SK-N-SH (cell line): ENCODE data around the gene FCER2. TPM values are rescaled to one million over a fixed set of nuclear protein-coding genes. Genes with fewer than 3 reads are reported as not detected.

ENCODE experiments used
- CTCF ChIA-PET: fragments of 300-600, 350-600 bp; formaldehyde crosslinking; extraction: SDS; loops from one replicate; lab custom pipeline; 2021; lab: Yijun Ruan, JAX
- POLR2A ChIA-PET: fragments of 350-600 bp; sonication (Branson Sonifier 250); formaldehyde crosslinking; extraction: SDS; loops from one replicate; lab custom pipeline; 2020; ENCODE audit warnings: antibody characterized with exemption, inconsistent platforms; lab: Yijun Ruan, JAX
- DNase-seq: peaks from one replicate; pipeline ENCODE4 v3.0.0; 2012
- H2AFZ ChIP-seq: fragments of 200-600 bp; sonication (generic); 2 replicates; pipeline ENCODE4 v1.8.1; 2016; ENCODE audit warnings: antibody characterized with exemption, mild to moderate bottlenecking, low read depth
- H3F3A ChIP-seq: fragments of 200-600 bp; sonication (generic); replicated peaks from 2 replicates; pipeline ENCODE3; 2016; ENCODE audit warnings: antibody characterized with exemption, mild to moderate bottlenecking; ENCODE audit not compliant: insufficient read depth
- H3K27ac ChIP-seq, 2 experiments: fragments of 200-500 bp in 1 of 2; fragments of 200-600 bp in 1 of 2; sonication (Bioruptor generic) in 1 of 2; sonication (generic), shearing (Covaris generic) in 1 of 2; 2 replicates each; pipeline versions ENCODE4 v1.5.1 to v1.6.1; 2014 to 2016; ENCODE audit warnings: low read depth in 2 of 2, inconsistent platforms in 1 of 2, low read length in 1 of 2, mild to moderate bottlenecking in 1 of 2, mixed read lengths in 1 of 2
- H3K27me3 ChIP-seq: fragments of 200-600 bp; sonication (generic), shearing (Covaris generic); 2 replicates; pipeline ENCODE4 v1.6.1; 2016; ENCODE audit warnings: mixed run types; ENCODE audit not compliant: insufficient read depth
- H3K36me3 ChIP-seq, 2 experiments: fragments of 200-500 bp in 1 of 2; fragments of 200-600 bp in 1 of 2; sonication (Bioruptor generic) in 1 of 2; sonication (generic) in 1 of 2; replicated peaks in 1 of 2; 2 replicates each; pipeline versions ENCODE3 to v1.5.1; 2014 to 2016; ENCODE audit warnings: low read length in 1 of 2, mild to moderate bottlenecking in 1 of 2; ENCODE audit not compliant: insufficient read depth in 2 of 2, control insufficient read depth in 1 of 2
- H3K4me1 ChIP-seq, 2 experiments: fragments of 200-500 bp in 1 of 2; fragments of 200-600 bp in 1 of 2; sonication (Bioruptor generic) in 1 of 2; sonication (generic), shearing (Covaris generic) in 1 of 2; 2 replicates each; pipeline versions ENCODE4 v1.5.1 to v1.6.1; 2014 to 2016; ENCODE audit warnings: low read depth in 1 of 2, low read length in 1 of 2, mixed run types in 1 of 2; ENCODE audit not compliant: insufficient read depth in 2 of 2, control insufficient read depth in 1 of 2
- H3K4me2 ChIP-seq: fragments of 200-600 bp; sonication (generic), shearing (Covaris generic); 2 replicates; pipeline ENCODE4 v1.6.1; 2017; ENCODE audit warnings: mixed run types
- H3K4me3 ChIP-seq, 2 experiments: fragments of 200-500 bp in 1 of 2; fragments of 200-600 bp in 1 of 2; sonication (Bioruptor generic) in 1 of 2; sonication (generic), shearing (Covaris generic) in 1 of 2; 2 replicates each; pipeline versions ENCODE4 v1.5.1 to v1.8.1; 2014 to 2016; ENCODE audit warnings: low read depth in 2 of 2, inconsistent platforms in 1 of 2, low read length in 1 of 2, mild to moderate bottlenecking in 1 of 2, mixed read lengths in 1 of 2, moderate library complexity in 1 of 2
- H3K79me2 ChIP-seq: fragments of 200-600 bp; sonication (generic); 2 replicates; pipeline ENCODE4 v1.8.1; 2017; ENCODE audit warnings: mild to moderate bottlenecking; ENCODE audit not compliant: insufficient read depth
- H3K9ac ChIP-seq: fragments of 200-600 bp; sonication (generic); 2 replicates; pipeline ENCODE4 v1.6.1; 2017; ENCODE audit warnings: mixed run types
- H3K9me2 ChIP-seq: fragments of 200-600 bp; sonication (generic); 2 replicates; pipeline ENCODE4 v1.6.1; 2017; ENCODE audit warnings: mixed run types
- H3K9me3 ChIP-seq: fragments of 200-600 bp; sonication (generic); 2 replicates; pipeline ENCODE4 v1.6.1; 2017; ENCODE audit warnings: mixed run types, mild to moderate bottlenecking, moderate library complexity
- H4K20me1 ChIP-seq: fragments of 200-600 bp; sonication (generic); 2 replicates; pipeline ENCODE4 v1.6.1; 2017; ENCODE audit warnings: mild to moderate bottlenecking, mixed run types; ENCODE audit not compliant: insufficient read depth
- EP300 ChIP-seq, 2 experiments: IDR thresholded peaks; 2 replicates each; pipeline versions ENCODE4 v1.4.0 to v1.6.1; 2012; ENCODE audit warnings: borderline replicate concordance in 1 of 2, low read depth in 1 of 2, low read length in 1 of 2
- FOXJ3 ChIP-seq: sonication (generic); formaldehyde crosslinking; IDR thresholded peaks from 2 replicates; pipeline ENCODE4 v1.5.1; 2020; ENCODE audit warnings: mild to moderate bottlenecking, missing genetic modification reagents
- JUND ChIP-seq: IDR thresholded peaks from 2 replicates; pipeline ENCODE4 v1.4.0; 2012
- MXI1 ChIP-seq: IDR thresholded peaks from 2 replicates; pipeline ENCODE4 v1.6.1; 2012; ENCODE audit warnings: mild to moderate bottlenecking, low read depth, low read length, improper control_type of control experiment
- NRF1 ChIP-seq: IDR thresholded peaks from 2 replicates; pipeline ENCODE4 v1.6.1; 2012; ENCODE audit warnings: low read depth, mild to moderate bottlenecking, low read length
- RFX5 ChIP-seq: IDR thresholded peaks from 2 replicates; pipeline ENCODE4 v1.6.1; 2012; ENCODE audit warnings: mild to moderate bottlenecking, improper control_type of control experiment, low read length
- TCF12 ChIP-seq: IDR thresholded peaks from 2 replicates; pipeline ENCODE4 v1.4.0; 2012
- WGBS: methylation state at CpG from one replicate; pipeline ENCODE4 v1.1.6; 2017; ENCODE audit warnings: low lambda C conversion rate; 5-methylcytosine and 5-hydroxymethylcytosine counted together
- polyA plus RNA-seq, 3 experiments: library from polyadenylated mRNA; depleted of rRNA; stranded (reverse); fragments of >200 nt; gene quantifications; 2 replicates each; pipeline ENCODE4 v1.2.3, GENCODE V29; 2012
- TF ChIP-seq, protein P1 (sequence below): fragments of 150-350 bp; IDR thresholded peaks from 2 replicates; pipeline ENCODE4 v1.6.1; 2016; ENCODE audit warnings: mild to moderate bottlenecking, low read depth, low read length
- TF ChIP-seq, protein P2 (sequence below): fragments of 200-600 bp; sonication (generic); IDR thresholded peaks from 2 replicates; pipeline ENCODE4 v1.6.1; 2017; ENCODE audit warnings: antibody characterized with exemption, mild to moderate bottlenecking, moderate library complexity
- TF ChIP-seq, protein P3 (sequence below): IDR thresholded peaks from 2 replicates; pipeline ENCODE4 v1.4.0; 2012; ENCODE audit warnings: low read depth, borderline replicate concordance
- TF ChIP-seq, protein P4 (sequence below): IDR thresholded peaks from 2 replicates; pipeline ENCODE4 v1.6.1; 2012; ENCODE audit warnings: mild to moderate bottlenecking, low read depth, low read length, moderate library complexity
- TF ChIP-seq, protein P5 (sequence below): IDR thresholded peaks from 2 replicates; pipeline ENCODE4 v1.4.0; 2012; ENCODE audit warnings: low read depth, borderline replicate concordance
- TF ChIP-seq, protein P6 (sequence below): fragments of 150-350 bp; IDR thresholded peaks from 2 replicates; pipeline ENCODE4 v1.6.1; 2017; ENCODE audit warnings: antibody characterized with exemption, low read length, low read depth, borderline replicate concordance

Gene FCER2
- polyA plus RNA-seq, 1 of the 3 experiments (the other 2 are of a cell fraction), result not detected

DNA sequence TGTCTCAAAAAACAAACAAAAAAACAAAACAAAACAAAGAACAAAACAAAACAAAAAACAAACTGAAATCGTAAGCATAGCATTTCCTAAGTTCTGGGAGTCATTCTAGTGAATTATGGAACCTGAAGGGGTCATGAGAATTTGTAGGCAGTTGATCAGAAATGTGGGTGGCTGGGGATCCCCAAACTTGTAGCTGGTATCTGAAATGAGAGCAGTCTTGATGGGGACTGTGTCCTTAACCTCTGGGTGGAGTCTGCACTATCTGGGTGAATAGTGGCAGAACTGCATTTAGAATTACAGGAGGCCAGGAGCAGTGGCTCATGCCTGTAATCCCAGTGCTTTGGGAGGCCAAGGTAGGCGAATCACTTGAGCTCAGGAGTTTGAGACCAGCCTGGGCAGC, 23.9 kb upstream of the FCER2 start (continued):
- TF ChIP-seq, protein P1, sequence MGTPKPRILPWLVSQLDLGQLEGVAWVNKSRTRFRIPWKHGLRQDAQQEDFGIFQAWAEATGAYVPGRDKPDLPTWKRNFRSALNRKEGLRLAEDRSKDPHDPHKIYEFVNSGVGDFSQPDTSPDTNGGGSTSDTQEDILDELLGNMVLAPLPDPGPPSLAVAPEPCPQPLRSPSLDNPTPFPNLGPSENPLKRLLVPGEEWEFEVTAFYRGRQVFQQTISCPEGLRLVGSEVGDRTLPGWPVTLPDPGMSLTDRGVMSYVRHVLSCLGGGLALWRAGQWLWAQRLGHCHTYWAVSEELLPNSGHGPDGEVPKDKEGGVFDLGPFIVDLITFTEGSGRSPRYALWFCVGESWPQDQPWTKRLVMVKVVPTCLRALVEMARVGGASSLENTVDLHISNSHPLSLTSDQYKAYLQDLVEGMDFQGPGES, result no peak
- TF ChIP-seq, protein P2, sequence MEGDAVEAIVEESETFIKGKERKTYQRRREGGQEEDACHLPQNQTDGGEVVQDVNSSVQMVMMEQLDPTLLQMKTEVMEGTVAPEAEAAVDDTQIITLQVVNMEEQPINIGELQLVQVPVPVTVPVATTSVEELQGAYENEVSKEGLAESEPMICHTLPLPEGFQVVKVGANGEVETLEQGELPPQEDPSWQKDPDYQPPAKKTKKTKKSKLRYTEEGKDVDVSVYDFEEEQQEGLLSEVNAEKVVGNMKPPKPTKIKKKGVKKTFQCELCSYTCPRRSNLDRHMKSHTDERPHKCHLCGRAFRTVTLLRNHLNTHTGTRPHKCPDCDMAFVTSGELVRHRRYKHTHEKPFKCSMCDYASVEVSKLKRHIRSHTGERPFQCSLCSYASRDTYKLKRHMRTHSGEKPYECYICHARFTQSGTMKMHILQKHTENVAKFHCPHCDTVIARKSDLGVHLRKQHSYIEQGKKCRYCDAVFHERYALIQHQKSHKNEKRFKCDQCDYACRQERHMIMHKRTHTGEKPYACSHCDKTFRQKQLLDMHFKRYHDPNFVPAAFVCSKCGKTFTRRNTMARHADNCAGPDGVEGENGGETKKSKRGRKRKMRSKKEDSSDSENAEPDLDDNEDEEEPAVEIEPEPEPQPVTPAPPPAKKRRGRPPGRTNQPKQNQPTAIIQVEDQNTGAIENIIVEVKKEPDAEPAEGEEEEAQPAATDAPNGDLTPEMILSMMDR, result no peak
- TF ChIP-seq EP300 (IDR thresholded peaks at IDR 0.05; ENCODE audit: borderline replicate concordance in 1 of 2, low read depth in 1 of 2, low read length in 1 of 2) (no peak), NRF1 (no peak)

DNA sequence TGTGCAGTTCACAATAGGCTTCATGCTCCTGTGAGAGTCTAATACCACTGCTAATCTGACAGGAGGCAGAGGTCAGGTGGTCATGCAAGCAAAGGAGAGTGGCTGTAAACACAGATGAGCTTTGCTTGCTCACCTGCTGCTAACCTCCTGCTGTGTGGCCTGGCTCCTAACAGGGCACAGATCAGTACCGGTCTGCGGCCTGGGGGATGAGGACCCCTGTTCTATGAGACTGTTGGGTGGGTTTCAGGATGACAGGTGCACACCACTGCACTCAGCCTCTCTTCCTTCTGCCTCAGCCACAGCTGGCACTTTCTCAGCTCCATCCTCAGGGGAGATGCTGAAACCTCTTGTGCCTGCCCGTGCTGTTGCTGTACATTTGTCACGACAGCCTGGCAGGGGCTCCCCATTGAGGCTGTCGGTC, 20.3 kb upstream of the FCER2 start:
- Histone ChIP-seq H3K27me3 (peaks cover 77% of the 10 kb centered on the region), H3K4me3 (no peak overlapping the region), H3K9me2 (no peaks in the 10 kb centered on the region), H3K27ac (no peak overlapping the region), H3K4me2 (no peak overlapping the region), H3K9me3 (no peaks in the 10 kb centered on the region), H2AFZ (no peak overlapping the region), H4K20me1 (no peaks in the 10 kb centered on the region), H3K36me3 (no peaks in the 10 kb centered on the region), H3K4me1 (no peaks in the 10 kb centered on the region), H3K79me2 (no peaks in the 10 kb centered on the region), H3F3A (no peaks in the 10 kb centered on the region), H3K9ac (no peak overlapping the region)
- WGBS, result 17% methylated on average over 5 of the region's 5 CpGs
- ChIA-PET CTCF (no interaction called here), POLR2A (no interaction called here)
- no peak for TF ChIP-seq RFX5
- no peak for TF ChIP-seq NRF1
- TF ChIP-seq JUND, result no peak
- no peak for TF ChIP-seq FOXJ3
- DNase-seq, result no peak

DNA sequence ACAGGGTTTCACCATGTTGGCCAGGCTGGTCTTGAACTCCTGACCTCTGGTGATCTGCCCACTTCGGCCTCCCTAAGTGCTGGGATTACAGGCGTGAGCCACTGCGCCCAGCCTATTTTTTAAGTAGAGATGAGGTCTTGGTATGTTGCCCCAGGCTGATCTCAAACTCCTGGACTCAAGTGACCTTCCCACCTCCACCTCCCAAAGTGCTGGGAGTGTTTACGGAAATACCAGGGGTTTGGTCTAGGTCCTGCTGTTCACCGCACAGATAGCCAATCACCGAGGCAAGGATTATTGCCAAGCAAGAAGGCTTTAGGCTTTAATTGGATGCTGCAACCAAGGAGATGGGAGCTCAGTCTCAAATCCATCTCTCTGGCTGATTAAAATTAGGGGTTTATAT, 18.4 kb upstream of the FCER2 start:
- H3K79me2 ChIP-seq, result no peaks in the 10 kb centered on the region
- H3K9me2 ChIP-seq, result no peaks in the 10 kb centered on the region
- H2AFZ ChIP-seq, result no peak overlapping the region
- POLR2A ChIA-PET, result no interaction called here
- CTCF ChIA-PET, result interaction anchor here (0.7 kb wide), 1 partner anchor 152 kb away, joined by 3 read pairs; no protein-coding TSS in a partner anchor
- no peak for DNase-seq
- 36% methylated on average over 6 of the region's 6 CpGs for WGBS
- H3K4me3 ChIP-seq, result no peak overlapping the region
- H3K27ac ChIP-seq, result no peak overlapping the region
- H3K4me1 ChIP-seq, result no peaks in the 10 kb centered on the region
- no peak overlapping the region for H3K9ac ChIP-seq
- no peaks in the 10 kb centered on the region for H3K9me3 ChIP-seq
- no peaks in the 10 kb centered on the region for H3K36me3 ChIP-seq
- H3K27me3 ChIP-seq, result peaks cover 65% of the 10 kb centered on the region
- no peaks in the 10 kb centered on the region for H4K20me1 ChIP-seq
- no peaks in the 10 kb centered on the region for H3F3A ChIP-seq
- H3K4me2 ChIP-seq, result no peak overlapping the region
- TF ChIP-seq MXI1 (no peak), TCF12 (no peak)
- TF ChIP-seq, protein P3, sequence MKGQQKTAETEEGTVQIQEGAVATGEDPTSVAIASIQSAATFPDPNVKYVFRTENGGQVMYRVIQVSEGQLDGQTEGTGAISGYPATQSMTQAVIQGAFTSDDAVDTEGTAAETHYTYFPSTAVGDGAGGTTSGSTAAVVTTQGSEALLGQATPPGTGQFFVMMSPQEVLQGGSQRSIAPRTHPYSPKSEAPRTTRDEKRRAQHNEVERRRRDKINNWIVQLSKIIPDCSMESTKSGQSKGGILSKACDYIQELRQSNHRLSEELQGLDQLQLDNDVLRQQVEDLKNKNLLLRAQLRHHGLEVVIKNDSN, result no peak
- TF ChIP-seq, protein P1, result no peak
- TF ChIP-seq, protein P4, sequence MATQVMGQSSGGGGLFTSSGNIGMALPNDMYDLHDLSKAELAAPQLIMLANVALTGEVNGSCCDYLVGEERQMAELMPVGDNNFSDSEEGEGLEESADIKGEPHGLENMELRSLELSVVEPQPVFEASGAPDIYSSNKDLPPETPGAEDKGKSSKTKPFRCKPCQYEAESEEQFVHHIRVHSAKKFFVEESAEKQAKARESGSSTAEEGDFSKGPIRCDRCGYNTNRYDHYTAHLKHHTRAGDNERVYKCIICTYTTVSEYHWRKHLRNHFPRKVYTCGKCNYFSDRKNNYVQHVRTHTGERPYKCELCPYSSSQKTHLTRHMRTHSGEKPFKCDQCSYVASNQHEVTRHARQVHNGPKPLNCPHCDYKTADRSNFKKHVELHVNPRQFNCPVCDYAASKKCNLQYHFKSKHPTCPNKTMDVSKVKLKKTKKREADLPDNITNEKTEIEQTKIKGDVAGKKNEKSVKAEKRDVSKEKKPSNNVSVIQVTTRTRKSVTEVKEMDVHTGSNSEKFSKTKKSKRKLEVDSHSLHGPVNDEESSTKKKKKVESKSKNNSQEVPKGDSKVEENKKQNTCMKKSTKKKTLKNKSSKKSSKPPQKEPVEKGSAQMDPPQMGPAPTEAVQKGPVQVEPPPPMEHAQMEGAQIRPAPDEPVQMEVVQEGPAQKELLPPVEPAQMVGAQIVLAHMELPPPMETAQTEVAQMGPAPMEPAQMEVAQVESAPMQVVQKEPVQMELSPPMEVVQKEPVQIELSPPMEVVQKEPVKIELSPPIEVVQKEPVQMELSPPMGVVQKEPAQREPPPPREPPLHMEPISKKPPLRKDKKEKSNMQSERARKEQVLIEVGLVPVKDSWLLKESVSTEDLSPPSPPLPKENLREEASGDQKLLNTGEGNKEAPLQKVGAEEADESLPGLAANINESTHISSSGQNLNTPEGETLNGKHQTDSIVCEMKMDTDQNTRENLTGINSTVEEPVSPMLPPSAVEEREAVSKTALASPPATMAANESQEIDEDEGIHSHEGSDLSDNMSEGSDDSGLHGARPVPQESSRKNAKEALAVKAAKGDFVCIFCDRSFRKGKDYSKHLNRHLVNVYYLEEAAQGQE, result no peak
- TF ChIP-seq, protein P5, sequence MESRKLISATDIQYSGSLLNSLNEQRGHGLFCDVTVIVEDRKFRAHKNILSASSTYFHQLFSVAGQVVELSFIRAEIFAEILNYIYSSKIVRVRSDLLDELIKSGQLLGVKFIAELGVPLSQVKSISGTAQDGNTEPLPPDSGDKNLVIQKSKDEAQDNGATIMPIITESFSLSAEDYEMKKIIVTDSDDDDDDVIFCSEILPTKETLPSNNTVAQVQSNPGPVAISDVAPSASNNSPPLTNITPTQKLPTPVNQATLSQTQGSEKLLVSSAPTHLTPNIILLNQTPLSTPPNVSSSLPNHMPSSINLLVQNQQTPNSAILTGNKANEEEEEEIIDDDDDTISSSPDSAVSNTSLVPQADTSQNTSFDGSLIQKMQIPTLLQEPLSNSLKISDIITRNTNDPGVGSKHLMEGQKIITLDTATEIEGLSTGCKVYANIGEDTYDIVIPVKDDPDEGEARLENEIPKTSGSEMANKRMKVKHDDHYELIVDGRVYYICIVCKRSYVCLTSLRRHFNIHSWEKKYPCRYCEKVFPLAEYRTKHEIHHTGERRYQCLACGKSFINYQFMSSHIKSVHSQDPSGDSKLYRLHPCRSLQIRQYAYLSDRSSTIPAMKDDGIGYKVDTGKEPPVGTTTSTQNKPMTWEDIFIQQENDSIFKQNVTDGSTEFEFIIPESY, result no peak
- TF ChIP-seq, protein P6, sequence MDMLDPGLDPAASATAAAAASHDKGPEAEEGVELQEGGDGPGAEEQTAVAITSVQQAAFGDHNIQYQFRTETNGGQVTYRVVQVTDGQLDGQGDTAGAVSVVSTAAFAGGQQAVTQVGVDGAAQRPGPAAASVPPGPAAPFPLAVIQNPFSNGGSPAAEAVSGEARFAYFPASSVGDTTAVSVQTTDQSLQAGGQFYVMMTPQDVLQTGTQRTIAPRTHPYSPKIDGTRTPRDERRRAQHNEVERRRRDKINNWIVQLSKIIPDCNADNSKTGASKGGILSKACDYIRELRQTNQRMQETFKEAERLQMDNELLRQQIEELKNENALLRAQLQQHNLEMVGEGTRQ, result no peak
